ENCODE data around the gene TLR1. TPM values are rescaled to one million over a fixed set of nuclear protein-coding genes. Genes with fewer than 3 reads are reported as not detected.
"Not testable (repeated sequence)": the region's sequence is repeated elsewhere in the genome, so short reads cannot be mapped to it uniquely, and the experiment has no call there.

The TLR1 gene
- total RNA-seq, 6 donors from 2014 or later, result 16.4 to 41.9 (median 24.8) TPM

GRCh38 chr4:38769857-38770256 lies 34.7 kb downstream of the TLR1 start:
- 90 to 92% methylated on average over 2 of the region's 2 CpGs for whole genome bisulfite sequencing, 2 donors
- no peak overlapping the region for H3K27ac ChIP-seq
- H3K36me3 ChIP-seq, result no peaks in the 10 kb centered on the region
- no peaks in the 10 kb centered on the region for H3K9me3 ChIP-seq
- ATAC-seq (ENCODE audit: low FRiP score in 2 of 2) (no peak), DNase-seq (no peak)
- H3K4me1 ChIP-seq, result no peaks in the 10 kb centered on the region
- no peak overlapping the region for H3K4me3 ChIP-seq
- TF ChIP-seq POLR2A (IDR thresholded peaks at IDR 0.05), result no peak
- no peak for TF ChIP-seq EP300 (IDR thresholded peaks at IDR 0.05)
- TF ChIP-seq POLR2AphosphoS5 (IDR thresholded peaks at IDR 0.05), result no peak
- no peak for TF ChIP-seq CTCF (IDR thresholded peaks at IDR 0.05)
- H3K27me3 ChIP-seq, result no peaks in the 10 kb centered on the region

GRCh38 chr4:38769441-38769840 lies 35.1 kb downstream of the TLR1 start:
- no peak overlapping the region for H3K4me3 ChIP-seq
- no peak overlapping the region for H3K27ac ChIP-seq
- no peaks in the 10 kb centered on the region for H3K4me1 ChIP-seq
- H3K9me3 ChIP-seq, result no peaks in the 10 kb centered on the region
- no peak for TF ChIP-seq POLR2A (IDR thresholded peaks at IDR 0.05)
- TF ChIP-seq CTCF (IDR thresholded peaks at IDR 0.05), result no peak
- no peak for TF ChIP-seq EP300 (IDR thresholded peaks at IDR 0.05)
- no peak for TF ChIP-seq POLR2AphosphoS5 (IDR thresholded peaks at IDR 0.05)
- ATAC-seq (ENCODE audit: low FRiP score in 2 of 2), result no peak
- no peaks in the 10 kb centered on the region for H3K36me3 ChIP-seq
- 44 to 52% methylated on average over 2 of the region's 2 CpGs for WGBS, 2 donors
- H3K27me3 ChIP-seq, result no peaks in the 10 kb centered on the region
- DNase-seq, result no peak

GRCh38 chr4:38768968-38769394 lies 35.6 kb downstream of the TLR1 start:
- DNase-seq, result peak in 1 of 2 donors; percentile 44
- H3K27me3 ChIP-seq, result no peaks in the 10 kb centered on the region
- peak in 1 of 2 donors; percentile 49 for ATAC-seq (ENCODE audit: low FRiP score in 2 of 2)
- H3K36me3 ChIP-seq, result no peaks in the 10 kb centered on the region
- WGBS, 2 donors, result 57 to 58% methylated on average over 5 of the region's 5 CpGs
- H3K27ac ChIP-seq, result no peak overlapping the region
- H3K9me3 ChIP-seq, result no peaks in the 10 kb centered on the region
- TF ChIP-seq POLR2AphosphoS5 (IDR thresholded peaks at IDR 0.05) (no peak), EP300 (IDR thresholded peaks at IDR 0.05) (no peak), CTCF (IDR thresholded peaks at IDR 0.05) (no peak), POLR2A (IDR thresholded peaks at IDR 0.05) (no peak)
- H3K4me1 ChIP-seq, result no peaks in the 10 kb centered on the region
- no peak overlapping the region for H3K4me3 ChIP-seq

DNA sequence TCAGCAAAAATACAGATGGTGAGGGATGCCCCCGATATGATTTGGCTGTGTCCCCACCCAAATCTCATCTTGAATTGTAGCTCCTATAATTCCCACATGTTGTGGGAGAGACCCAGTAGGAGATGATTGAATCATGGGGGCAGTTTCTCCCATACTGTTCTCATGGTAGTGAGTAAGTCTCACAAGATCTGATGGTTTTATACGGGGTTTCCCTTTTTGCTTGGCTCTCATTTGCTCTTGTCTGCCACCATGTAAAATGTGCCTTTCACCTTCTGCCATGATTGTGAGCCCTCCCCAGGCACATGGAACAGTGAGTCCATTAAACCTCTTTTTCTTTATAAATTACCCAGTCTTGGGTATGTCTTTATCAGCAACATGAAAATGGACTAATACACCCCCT lies 37.7 kb downstream of the TLR1 start:
- not testable (repeated sequence) for H3K27ac ChIP-seq; H3K4me1 ChIP-seq; DNase-seq; H3K27me3 ChIP-seq; H3K9me3 ChIP-seq; H3K36me3 ChIP-seq; H3K4me3 ChIP-seq; ATAC-seq (ENCODE audit: low FRiP score in 2 of 2)
- 96 to 97% methylated on average over 2 of the region's 2 CpGs for WGBS, 2 donors

DNA sequence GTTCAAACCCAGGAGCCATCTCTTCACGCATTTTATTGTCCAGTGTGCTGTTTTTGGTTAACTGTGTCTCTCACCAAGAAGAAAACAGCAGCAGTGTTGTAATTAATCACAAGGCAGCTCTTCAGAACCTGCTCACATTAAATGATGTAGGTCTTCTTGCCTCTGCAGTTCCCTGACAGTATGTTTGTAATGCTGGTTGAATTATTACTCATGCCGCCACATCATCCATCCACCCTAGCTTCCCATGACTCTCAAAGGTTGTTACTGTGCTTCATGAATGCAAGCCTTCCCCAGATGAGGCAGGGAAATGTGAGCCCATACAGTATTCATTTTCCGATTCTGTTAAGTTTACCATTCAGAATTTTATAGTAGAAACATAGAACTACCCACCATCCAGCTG lies 39.2 kb downstream of the TLR1 start:
- TF ChIP-seq CTCF (IDR thresholded peaks at IDR 0.05) (no peak), EP300 (IDR thresholded peaks at IDR 0.05) (no peak), POLR2A (IDR thresholded peaks at IDR 0.05) (no peak), POLR2AphosphoS5 (IDR thresholded peaks at IDR 0.05) (no peak)
- ATAC-seq (ENCODE audit: low FRiP score in 2 of 2), result no peak
- Histone ChIP-seq H3K27ac (no peak overlapping the region), H3K36me3 (no peaks in the 10 kb centered on the region), H3K4me3 (no peak overlapping the region), H3K9me3 (no peaks in the 10 kb centered on the region), H3K27me3 (no peaks in the 10 kb centered on the region), H3K4me1 (no peaks in the 10 kb centered on the region)
- no peak for DNase-seq
- WGBS, 2 donors, result 93 to 95% methylated on average over 3 of the region's 3 CpGs

Measured in upper lobe of left lung (tissue), 6 donors.